GM21723 (cell line): ENCODE measurements around the gene GPBP1.
A peak's percentile ranks its signal among the peaks of the same experiment; 100 is the strongest.
"Not testable (repeated sequence)": the region's sequence is repeated elsewhere in the genome, so short reads cannot be mapped to it uniquely, and the experiment has no call there.

ENCODE experiments used
- ATAC-seq: cut with Tn5 transposase; IDR thresholded peaks from one replicate; pipeline ENCODE4 v1.9.1; 2021; ENCODE audit warnings: mild to moderate bottlenecking, moderate library complexity; ENCODE audit not compliant: unreplicated experiment

The GPBP1 gene

GRCh38 chr5:57176350-57176857 lies 2.5 kb downstream of the GPBP1 start:
- ATAC-seq, result no peak

GRCh38 chr5:57177479-57178156 lies 3.8 kb downstream of the GPBP1 start:
- no peak for ATAC-seq

- ATAC-seq, result not testable (repeated sequence)
Observed at GRCh38 chr5:57178238-57178637, 4.4 kb downstream of the GPBP1 start.

GRCh38 chr5:57179262-57180200 lies 5.7 kb downstream of the GPBP1 start:
- ATAC-seq, result no peak

GRCh38 chr5:57181154-57181553 lies 7.3 kb downstream of the GPBP1 start:
- no peak for ATAC-seq

GRCh38 chr5:57184322-57184721 lies 10.5 kb downstream of the GPBP1 start:
- ATAC-seq, result no peak

- ATAC-seq, result no peak
Observed at GRCh38 chr5:57185313-57185712, 11.5 kb downstream of the GPBP1 start.

- ATAC-seq, result no peak
Observed at GRCh38 chr5:57186194-57186593, 12.3 kb downstream of the GPBP1 start.

- ATAC-seq, result peak; percentile 62
Observed at GRCh38 chr5:57187977-57188376, 14.1 kb downstream of the GPBP1 start.

- ATAC-seq, result no peak
Observed at GRCh38 chr5:57189515-57189914, 15.7 kb downstream of the GPBP1 start.

GRCh38 chr5:57190593-57190992 lies 16.7 kb downstream of the GPBP1 start:
- ATAC-seq, result no peak

- ATAC-seq, result no peak
Observed at GRCh38 chr5:57191163-57191562, 17.3 kb downstream of the GPBP1 start.

GRCh38 chr5:57191986-57192385 lies 18.1 kb downstream of the GPBP1 start:
- no peak for ATAC-seq

GRCh38 chr5:57192832-57193231 lies 19.0 kb downstream of the GPBP1 start:
- ATAC-seq, result not testable (repeated sequence)

- no peak for ATAC-seq
Observed at GRCh38 chr5:57193757-57194413, 20.0 kb downstream of the GPBP1 start.

GRCh38 chr5:57194653-57195052 lies 20.8 kb downstream of the GPBP1 start:
- no peak for ATAC-seq

GRCh38 chr5:57195060-57195459 lies 21.2 kb downstream of the GPBP1 start:
- ATAC-seq, result no peak

GRCh38 chr5:57199866-57200265 lies 26.0 kb downstream of the GPBP1 start:
- no peak for ATAC-seq

GRCh38 chr5:57202811-57203210 lies 29.0 kb downstream of the GPBP1 start:
- no peak for ATAC-seq

GRCh38 chr5:57207007-57207653 lies 33.3 kb downstream of the GPBP1 start:
- ATAC-seq, result no peak

- no peak for ATAC-seq
Observed at GRCh38 chr5:57207681-57208080, 33.8 kb downstream of the GPBP1 start.
